ENCODE data around the gene ATP8A2.

The ATP8A2 gene

GRCh38 chr13:25478186-25478585 lies 106.4 kb downstream of the ATP8A2 start:
- no peak overlapping the region for H3K4me3 ChIP-seq (ENCODE audit: low read depth in 1 of 2, low read length in 1 of 2)
- no peak for TF ChIP-seq CTCF (IDR thresholded peaks at IDR 0.05)
- H3K27ac ChIP-seq = no peak overlapping the region
- no peaks in the 10 kb centered on the region for H3K9me3 ChIP-seq
- H3K27me3 ChIP-seq = peaks cover 7% of the 10 kb centered on the region
- H3K4me1 ChIP-seq (ENCODE audit: control insufficient read depth in 1 of 2, insufficient read depth in 1 of 2, low read depth in 1 of 2, low read length in 1 of 2) = no peaks in the 10 kb centered on the region
- no peaks in the 10 kb centered on the region for H3K36me3 ChIP-seq

- Histone ChIP-seq H3K4me1 (ENCODE audit: control insufficient read depth in 1 of 2, insufficient read depth in 1 of 2, low read depth in 1 of 2, low read length in 1 of 2) (no peaks in the 10 kb centered on the region), H3K27me3 (peaks cover 14% of the 10 kb centered on the region), H3K36me3 (no peaks in the 10 kb centered on the region), H3K27ac (no peak overlapping the region), H3K9me3 (no peaks in the 10 kb centered on the region), H3K4me3 (ENCODE audit: low read depth in 1 of 2, low read length in 1 of 2) (no peak overlapping the region)
- no peak for TF ChIP-seq CTCF (IDR thresholded peaks at IDR 0.05)
Observed at GRCh38 chr13:25489238-25489637, 117.5 kb downstream of the ATP8A2 start.

- H3K27me3 ChIP-seq = peaks cover 14% of the 10 kb centered on the region
- no peaks in the 10 kb centered on the region for H3K4me1 ChIP-seq (ENCODE audit: control insufficient read depth in 1 of 2, insufficient read depth in 1 of 2, low read depth in 1 of 2, low read length in 1 of 2)
- H3K9me3 ChIP-seq = no peaks in the 10 kb centered on the region
- no peak overlapping the region for H3K4me3 ChIP-seq (ENCODE audit: low read depth in 1 of 2, low read length in 1 of 2)
- no peaks in the 10 kb centered on the region for H3K36me3 ChIP-seq
- H3K27ac ChIP-seq = no peak overlapping the region
- no peak for TF ChIP-seq CTCF (IDR thresholded peaks at IDR 0.05)
Observed at GRCh38 chr13:25490236-25490635, 118.5 kb downstream of the ATP8A2 start.

- no peaks in the 10 kb centered on the region for H3K36me3 ChIP-seq
- H3K27ac ChIP-seq = no peak overlapping the region
- TF ChIP-seq CTCF (IDR thresholded peaks at IDR 0.05) = no peak
- H3K4me3 ChIP-seq (ENCODE audit: low read depth in 1 of 2, low read length in 1 of 2) = no peak overlapping the region
- H3K9me3 ChIP-seq = no peaks in the 10 kb centered on the region
- peaks cover 8% of the 10 kb centered on the region for H3K27me3 ChIP-seq
- no peaks in the 10 kb centered on the region for H3K4me1 ChIP-seq (ENCODE audit: control insufficient read depth in 1 of 2, insufficient read depth in 1 of 2, low read depth in 1 of 2, low read length in 1 of 2)
Observed at GRCh38 chr13:25493931-25494640, 122.3 kb downstream of the ATP8A2 start.

- Histone ChIP-seq H3K4me3 (ENCODE audit: low read depth in 1 of 2, low read length in 1 of 2) (no peak overlapping the region), H3K9me3 (no peaks in the 10 kb centered on the region), H3K36me3 (no peaks in the 10 kb centered on the region), H3K27ac (no peak overlapping the region), H3K4me1 (ENCODE audit: control insufficient read depth in 1 of 2, insufficient read depth in 1 of 2, low read depth in 1 of 2, low read length in 1 of 2) (no peaks in the 10 kb centered on the region), H3K27me3 (peaks cover 4% of the 10 kb centered on the region)
- no peak for TF ChIP-seq CTCF (IDR thresholded peaks at IDR 0.05)
Observed at GRCh38 chr13:25494698-25495411, 123.1 kb downstream of the ATP8A2 start.

Measured in neutrophil (primary cell).